Retina (tissue), 1 donor: ENCODE measurements around the gene MYO18B.
"Not testable (repeated sequence)": the region's sequence is repeated elsewhere in the genome, so short reads cannot be mapped to it uniquely, and the experiment has no call there.

Experiments
- DNase-seq: peaks from one replicate; pipeline ENCODE4 v3.0.0-alpha.2; 2016

The MYO18B gene

DNA sequence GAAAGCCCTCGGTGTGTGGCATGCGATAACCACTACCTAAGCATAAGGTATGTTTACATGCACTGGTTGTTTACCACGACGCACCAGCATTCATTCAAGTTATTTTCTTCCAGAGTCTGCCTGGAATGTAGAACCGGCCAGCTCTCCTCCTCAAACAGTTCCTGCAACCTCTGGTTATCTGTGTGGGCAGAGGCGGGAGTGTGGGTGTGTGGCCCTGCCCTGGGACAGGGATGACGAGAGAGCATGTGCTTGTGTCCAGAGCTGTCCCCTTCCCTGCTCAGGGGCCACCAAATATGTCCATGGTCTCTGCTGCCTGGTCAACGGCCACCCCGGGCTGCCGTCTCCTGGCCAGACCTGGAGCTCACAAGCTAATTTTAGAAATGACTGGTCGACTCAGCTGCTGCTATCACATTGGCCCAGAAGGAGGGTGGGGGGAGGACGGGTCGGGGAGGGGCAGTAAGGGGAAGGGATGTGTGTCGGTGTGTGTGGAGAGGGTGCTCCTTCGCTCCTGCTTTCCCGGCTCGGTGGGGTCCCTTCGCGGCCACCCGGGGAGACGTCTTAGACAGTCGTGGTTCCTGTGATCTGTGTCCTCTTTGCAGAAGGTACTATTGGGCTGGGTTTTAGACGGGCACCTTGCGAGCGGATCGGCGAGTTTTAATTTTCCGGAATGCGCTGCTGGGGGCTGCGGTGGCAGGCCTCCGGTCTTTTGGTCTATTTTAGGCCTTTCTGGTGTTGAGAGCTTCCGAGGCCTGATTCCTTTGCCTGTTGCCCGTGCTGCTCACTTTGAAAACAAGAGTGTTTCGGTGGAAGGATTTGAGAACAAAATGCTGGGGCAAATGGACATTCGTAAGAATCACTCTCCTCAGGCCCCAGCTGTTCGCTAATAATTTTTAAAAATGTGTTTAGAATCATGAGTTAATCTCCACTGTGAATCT lies at the start of gene MYO18B:
TSS of gene MYO18B (plus strand) at position 497 of the 935 bp plus-strand sequence. CDS start 18,905 bp downstream, outside the sequence.
- no peak for DNase-seq

- DNase-seq = no peak
Observed at GRCh38 chr22:25692397-25693267, 49.4 kb upstream of the MYO18B start.

GRCh38 chr22:25693268-25693565 lies 48.8 kb upstream of the MYO18B start:
- DNase-seq = no peak

- DNase-seq = no peak
Observed at GRCh38 chr22:25694196-25694907, 47.6 kb upstream of the MYO18B start.

- no peak for DNase-seq
Observed at GRCh38 chr22:25695146-25695545, 46.8 kb upstream of the MYO18B start.

DNA sequence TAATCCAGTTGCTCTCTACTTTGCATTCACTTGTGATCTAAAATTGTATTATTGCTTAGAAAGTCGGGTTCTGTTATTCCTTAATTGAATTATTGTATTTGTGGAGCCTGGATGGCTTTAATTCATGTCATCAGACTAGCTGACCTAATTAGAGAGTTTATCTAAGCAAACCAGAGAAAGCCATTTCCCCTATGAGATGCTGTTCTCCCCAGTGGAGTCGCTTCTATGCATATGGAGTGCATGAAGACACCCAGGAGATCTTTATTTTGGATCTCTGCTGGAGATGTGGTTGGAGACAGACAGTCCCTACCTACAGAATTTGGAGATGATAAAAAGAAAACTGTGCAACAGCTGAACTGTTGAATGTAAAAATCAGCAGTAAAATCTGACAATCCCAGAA lies 45.2 kb upstream of the MYO18B start:
- DNase-seq = no peak

DNA sequence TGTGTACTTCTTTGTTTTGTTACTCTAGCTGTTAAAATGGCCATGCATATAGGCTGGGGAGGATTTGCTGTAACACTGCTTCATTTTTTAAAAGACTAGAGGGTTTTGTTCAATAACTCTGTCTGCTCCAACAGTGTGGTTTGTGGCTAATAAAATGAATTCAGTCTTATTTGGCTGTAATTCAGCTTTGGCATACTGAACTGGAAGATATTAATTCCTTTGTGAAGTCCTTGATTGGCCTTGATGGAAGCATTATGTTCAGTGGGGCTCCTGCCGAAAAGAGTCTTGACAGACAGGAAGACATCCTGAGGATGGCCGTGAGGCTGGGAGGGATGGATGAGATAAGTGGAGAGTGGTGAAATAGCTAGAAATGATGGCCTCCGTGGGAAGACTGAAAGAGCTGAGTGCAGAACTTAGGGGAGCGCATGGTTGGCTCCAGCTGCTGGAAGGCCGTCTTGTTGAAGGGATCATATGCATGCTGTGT lies 44.8 kb upstream of the MYO18B start:
- no peak for DNase-seq

DNA sequence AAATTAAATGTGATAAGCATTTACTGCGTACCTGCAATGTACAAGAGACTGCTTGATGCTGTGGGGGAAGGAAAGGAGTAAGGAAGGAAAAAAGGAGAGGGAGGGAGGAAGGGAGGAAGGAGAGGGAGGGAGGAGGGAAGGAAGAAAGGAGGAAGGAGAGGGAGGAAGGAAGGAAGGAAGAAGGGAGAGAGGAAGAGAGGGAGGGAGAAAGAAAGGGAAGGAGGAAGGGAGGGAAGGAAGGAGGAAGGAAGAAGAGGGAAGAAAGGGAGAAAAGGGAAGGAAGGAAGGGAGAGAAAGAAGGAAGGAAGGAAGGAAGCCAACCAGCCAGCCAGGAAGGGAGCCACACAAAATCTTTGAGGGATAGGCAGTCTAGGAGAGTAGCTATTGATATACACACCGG lies 44.0 kb upstream of the MYO18B start:
- DNase-seq = no peak

- no peak for DNase-seq
Observed at GRCh38 chr22:25698461-25698860, 43.5 kb upstream of the MYO18B start.

GRCh38 chr22:25698978-25699377 lies 43.0 kb upstream of the MYO18B start:
- DNase-seq = no peak

GRCh38 chr22:25701056-25701780 lies 40.8 kb upstream of the MYO18B start:
- DNase-seq = no peak

DNA sequence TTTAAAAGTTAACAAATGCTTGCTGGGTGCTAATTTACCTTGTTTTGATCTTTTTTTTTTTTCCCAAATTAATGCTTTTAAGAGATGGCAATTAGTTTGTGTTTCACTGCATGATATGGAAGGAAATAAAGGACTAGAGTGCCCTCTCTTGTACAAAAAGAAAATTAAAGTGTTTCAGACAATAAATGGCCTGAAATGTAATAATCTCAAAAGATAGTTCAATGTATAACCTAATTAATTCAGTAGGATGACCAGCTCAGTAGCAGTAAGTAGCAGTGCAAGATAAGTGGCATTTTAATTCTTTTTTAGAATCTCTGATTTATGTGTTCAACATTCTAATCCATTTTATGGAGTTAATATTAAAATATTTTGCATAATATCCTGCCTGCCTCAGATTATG lies 39.9 kb upstream of the MYO18B start:
- DNase-seq = no peak

DNA sequence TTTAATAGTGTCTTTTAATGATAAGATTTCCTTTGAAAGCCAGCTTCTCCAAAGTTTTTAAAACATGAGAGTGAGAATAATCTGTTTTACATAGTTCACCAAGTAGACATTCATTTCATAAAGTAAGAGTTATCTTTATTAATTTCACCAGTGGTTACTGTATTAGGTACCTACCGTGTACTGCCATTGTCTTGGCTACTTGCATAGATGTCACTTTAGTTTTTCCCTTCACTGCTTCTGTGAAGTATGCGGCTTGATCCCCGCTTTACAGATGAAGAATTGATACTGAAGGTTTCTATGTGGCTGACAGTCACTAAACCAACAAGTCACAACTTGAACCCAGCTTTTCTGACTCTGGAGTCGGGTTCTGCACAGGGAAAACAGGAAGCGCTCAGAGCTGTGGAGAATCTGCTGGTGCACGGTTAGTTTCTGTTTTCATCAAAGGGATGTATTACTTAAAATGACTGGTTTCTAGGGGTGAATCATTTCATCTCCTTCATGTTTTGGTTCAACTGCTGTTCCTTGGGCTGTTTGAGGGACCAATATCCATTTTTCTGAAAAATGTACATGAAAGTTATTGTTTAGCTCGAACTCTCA lies 39.3 kb upstream of the MYO18B start:
- DNase-seq = no peak

- no peak for DNase-seq
Observed at GRCh38 chr22:25704701-25705100, 37.3 kb upstream of the MYO18B start.

GRCh38 chr22:25706197-25706596 lies 35.8 kb upstream of the MYO18B start:
- no peak for DNase-seq

DNA sequence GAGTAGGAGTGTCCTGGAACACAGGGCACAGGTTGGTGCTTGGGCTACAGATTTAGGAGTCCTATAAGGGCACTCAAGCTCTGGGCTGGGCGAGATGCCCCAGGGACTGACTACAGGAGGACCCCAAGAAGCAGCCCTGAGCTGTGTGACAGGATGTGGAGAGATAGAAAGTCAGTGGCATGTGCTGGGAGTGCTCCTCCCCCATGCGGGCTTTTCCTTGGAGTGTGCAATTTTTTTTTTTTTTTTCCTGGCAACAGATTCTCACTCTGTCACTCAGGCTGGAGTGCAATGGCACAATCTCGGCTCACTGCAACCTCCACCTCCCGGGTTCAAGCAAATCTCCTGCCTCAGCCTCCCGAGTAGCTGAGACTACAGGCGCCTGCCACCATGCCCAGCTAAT lies 33.6 kb upstream of the MYO18B start:
- DNase-seq = not testable (repeated sequence)

- DNase-seq = no peak
Observed at GRCh38 chr22:25709758-25710157, 32.2 kb upstream of the MYO18B start.

GRCh38 chr22:25710501-25710900 lies 31.5 kb upstream of the MYO18B start:
- DNase-seq = no peak

- DNase-seq = no peak
Observed at GRCh38 chr22:25711491-25711890, 30.5 kb upstream of the MYO18B start.

DNA sequence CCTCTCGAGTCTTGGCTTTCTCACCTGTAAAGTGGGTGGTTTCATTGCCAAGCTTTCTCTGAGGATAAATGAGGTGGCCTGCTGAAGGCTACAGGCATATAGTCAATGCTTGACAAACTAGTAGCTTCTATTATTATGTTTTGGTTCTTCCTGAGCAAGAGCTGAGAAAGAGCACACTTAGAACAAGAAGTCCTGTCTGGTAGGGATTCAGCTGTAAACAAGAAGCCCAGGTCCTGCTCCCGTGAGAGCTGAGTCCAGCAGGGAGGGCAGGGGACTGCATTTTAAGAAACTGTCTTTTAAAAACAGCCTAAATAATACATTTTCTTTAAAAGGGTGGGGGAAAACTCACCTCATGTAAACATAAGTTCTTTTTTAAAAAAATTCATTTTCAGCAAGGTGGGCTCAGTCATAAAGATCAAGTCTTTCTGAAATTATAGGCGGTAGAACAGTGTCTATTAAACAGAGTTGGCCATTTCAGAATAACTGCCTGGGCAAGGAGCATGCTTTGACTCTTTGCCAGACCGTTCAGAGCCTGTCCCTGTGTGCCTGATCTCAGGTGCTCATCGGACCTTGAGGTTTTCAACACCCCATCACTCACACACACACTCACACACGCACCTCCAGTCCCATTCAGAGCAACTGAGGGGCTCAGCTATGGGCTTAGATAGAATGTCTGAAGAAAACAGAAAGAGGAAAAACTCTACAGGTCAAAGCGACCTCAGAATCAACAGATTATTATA lies 29.2 kb upstream of the MYO18B start:
- no peak for DNase-seq

DNA sequence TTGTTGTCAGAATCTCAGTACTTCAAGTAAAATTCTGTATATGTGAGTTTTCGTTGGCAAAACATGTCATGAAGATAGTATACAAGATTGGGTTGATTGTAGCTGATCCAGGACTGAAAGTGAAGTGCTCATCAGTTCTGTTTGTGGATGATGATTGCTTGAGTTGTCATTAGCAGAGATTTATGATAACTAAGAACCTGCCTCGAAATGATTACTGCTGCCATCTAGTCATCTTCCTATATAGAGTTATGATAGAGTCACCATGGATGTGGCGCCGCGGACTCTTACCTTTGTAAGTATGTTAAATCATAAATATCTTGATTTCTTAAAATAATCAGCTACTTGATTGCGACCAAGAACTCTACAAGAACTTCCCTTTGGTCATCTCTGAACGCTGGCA lies 27.9 kb upstream of the MYO18B start:
- no peak for DNase-seq
